CD14-positive monocyte (primary cell): ENCODE measurements around the gene MRPS27. TPM values are rescaled to one million over a fixed set of nuclear protein-coding genes. Genes with fewer than 3 reads are reported as not detected.

Experiments used
- DNase-seq, 3 donors: peaks; one replicate each; pipeline ENCODE4 v3.0.0-alpha.2; 2011 to 2022
- H2AFZ ChIP-seq: 2 replicates; pipeline ENCODE4 v1.6.0; 2012; ENCODE audit warnings: mild to moderate bottlenecking, low read depth, low read length, inconsistent platforms; ENCODE audit not compliant: insufficient read depth, poor library complexity, severe bottlenecking
- H3K27ac ChIP-seq, 2 donors: 1 replicate in 1 of 2; 2 replicates in 1 of 2; pipeline ENCODE4 v1.5.1; 2012 to 2013; ENCODE audit warnings: low read length in 2 of 2, control low read depth in 1 of 2, inconsistent platforms in 1 of 2, low read depth in 1 of 2, mild to moderate bottlenecking in 1 of 2
- H3K27me3 ChIP-seq, 2 donors: one replicate each; pipeline versions ENCODE4 v1.6.0 to v1.6.1; 2011 to 2013; ENCODE audit warnings: low read length in 2 of 2; ENCODE audit not compliant: control insufficient read depth in 2 of 2, insufficient read depth in 2 of 2
- H3K36me3 ChIP-seq, 2 donors: replicated peaks in 1 of 2; 1 replicate in 1 of 2; 2 replicates in 1 of 2; pipeline versions ENCODE4 v1.5.1 to v1.6.1; 2012 to 2013; ENCODE audit warnings: low read length in 2 of 2, control low read depth in 1 of 2, inconsistent platforms in 1 of 2, mild to moderate bottlenecking in 1 of 2; ENCODE audit not compliant: insufficient read depth in 2 of 2, control insufficient read depth in 1 of 2
- H3K4me1 ChIP-seq, 2 donors: 1 replicate in 1 of 2; 2 replicates in 1 of 2; pipeline versions ENCODE4 v1.5.1 to v1.6.1; 2012 to 2013; ENCODE audit warnings: low read length in 2 of 2, control low read depth in 1 of 2, inconsistent platforms in 1 of 2, mild to moderate bottlenecking in 1 of 2, moderate library complexity in 1 of 2; ENCODE audit not compliant: insufficient read depth in 2 of 2, control insufficient read depth in 1 of 2
- H3K4me2 ChIP-seq: replicated peaks from 2 replicates; pipeline ENCODE3; 2012; ENCODE audit warnings: low read length, moderate library complexity, mild to moderate bottlenecking; ENCODE audit not compliant: poor library complexity, severe bottlenecking; ENCODE audit errors: extremely low read depth
- H3K4me3 ChIP-seq, 3 experiments: fragments of 200-600 bp in 1 of 3; sonication (generic) in 1 of 3; replicated peaks in 1 of 3; 1 replicate in 2 of 3; 2 replicates in 1 of 3; pipeline ENCODE4 v1.5.1; 2011 to 2013; ENCODE audit warnings: low read length in 3 of 3, mild to moderate bottlenecking in 3 of 3, control low read depth in 2 of 3, low read depth in 2 of 3, inconsistent platforms in 1 of 3, moderate library complexity in 1 of 3
- H3K79me2 ChIP-seq: 2 replicates; pipeline ENCODE4 v1.6.0; 2012; ENCODE audit warnings: mild to moderate bottlenecking, control low read depth, inconsistent platforms, low read length, moderate library complexity; ENCODE audit not compliant: insufficient read depth
- H3K9ac ChIP-seq: 2 replicates; pipeline ENCODE4 v1.6.0; 2017; ENCODE audit warnings: low read length, mild to moderate bottlenecking; ENCODE audit not compliant: insufficient read depth, poor library complexity, severe bottlenecking
- H3K9me3 ChIP-seq, 2 donors: replicated peaks in 1 of 2; 1 replicate in 1 of 2; 2 replicates in 1 of 2; pipeline versions ENCODE4 v1.5.1 to v1.6.1; 2012 to 2013; ENCODE audit warnings: low read length in 2 of 2, control low read depth in 1 of 2; ENCODE audit not compliant: control insufficient read depth in 1 of 2, insufficient read depth in 1 of 2
- H4K20me1 ChIP-seq: 2 replicates; pipeline ENCODE4 v1.6.0; 2012; ENCODE audit warnings: mild to moderate bottlenecking, low read length, control low read depth, moderate library complexity; ENCODE audit not compliant: insufficient read depth
- H3K27ac Mint-ChIP-seq, 7 donors: one replicate each; pipeline ENCODE4 v1.8.0; 2020; ENCODE audit warnings: mild to moderate bottlenecking in 7 of 7, mixed read lengths in 7 of 7, moderate library complexity in 6 of 7, inconsistent platforms in 2 of 7
- H3K27me3 Mint-ChIP-seq, 3 donors: one replicate each; pipeline ENCODE4 v1.8.0; 2021 to 2022; ENCODE audit warnings: low read depth in 3 of 3, mild to moderate bottlenecking in 3 of 3, mixed read lengths in 3 of 3, moderate library complexity in 3 of 3, inconsistent platforms in 1 of 3
- H3K36me3 Mint-ChIP-seq, 2 donors: one replicate each; pipeline ENCODE4 v1.8.0; 2020; ENCODE audit warnings: mixed read lengths in 2 of 2, inconsistent platforms in 1 of 2, mild to moderate bottlenecking in 1 of 2
- H3K4me1 Mint-ChIP-seq: one replicate; pipeline ENCODE4 v1.8.0; 2020; ENCODE audit warnings: mild to moderate bottlenecking, mixed read lengths
- H3K4me3 Mint-ChIP-seq, 2 donors: one replicate each; pipeline ENCODE4 v1.8.0; 2020; ENCODE audit warnings: mild to moderate bottlenecking in 2 of 2, mixed read lengths in 2 of 2, moderate library complexity in 1 of 2
- H3K9me3 Mint-ChIP-seq, 7 donors: one replicate each; pipeline ENCODE4 v1.8.0; 2020 to 2022; ENCODE audit warnings: mixed read lengths in 7 of 7, mild to moderate bottlenecking in 6 of 7, moderate library complexity in 6 of 7, inconsistent platforms in 2 of 7
- WGBS: methylation state at CpG from one replicate; pipeline ENCODE4 v1.1.5; 2013; ENCODE audit warnings: missing lambda C conversion rate; ENCODE audit not compliant: insufficient coverage; 5-methylcytosine and 5-hydroxymethylcytosine counted together
- intact Hi-C, 2 donors: fragments of 100-400 bp; cut with micrococcal nuclease; formaldehyde crosslinking; loops; one replicate each; pipeline versions ENCODE4 v1.15.0 to v1.15.1; 2023
- polyA plus RNA-seq, 3 donors: library from polyadenylated mRNA; depleted of rRNA in 1 of 3; unstranded in 2 of 3; stranded (reverse) in 1 of 3; fragments of 300-500 nt in 2 of 3; fragments of >200 nt in 1 of 3; fragmentation: Illumina TruSeq in 2 of 3; gene quantifications; 1 replicate in 2 of 3; 2 replicates in 1 of 3; pipeline ENCODE4 v1.2.3, GENCODE V29; 2012 to 2021
- TF ChIP-seq, protein P1 (sequence below): fragments of 200-600 bp; IDR thresholded peaks from one replicate; pipeline ENCODE4 v1.8.0; 2022; ENCODE audit warnings: antibody characterized with exemption, mild to moderate bottlenecking

Gene MRPS27
- polyA plus RNA-seq, 3 donors: 13.3 to 19.2 (median 15.3) TPM

DNA sequence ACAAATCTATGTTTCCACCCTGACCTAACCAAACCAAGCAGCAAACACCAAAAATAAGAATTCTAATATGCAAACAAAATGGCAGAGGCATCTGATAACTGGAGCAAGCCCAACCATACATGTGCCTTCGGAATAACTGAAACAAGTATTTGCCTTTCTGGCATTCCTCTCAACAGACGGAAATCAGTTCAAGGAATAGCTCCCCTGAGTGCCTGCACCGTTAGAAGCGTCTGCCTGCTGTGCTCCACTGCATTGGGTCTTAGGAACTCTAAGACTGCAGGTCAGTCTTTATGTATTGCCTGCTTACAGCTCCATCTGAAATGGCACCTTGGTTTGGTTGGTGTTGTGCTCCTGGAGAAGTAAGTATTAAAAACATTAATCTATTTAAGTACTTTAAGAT is 98.5 kb downstream of the MRPS27 start:
- DNase-seq: no peak
- TF ChIP-seq, protein P1, sequence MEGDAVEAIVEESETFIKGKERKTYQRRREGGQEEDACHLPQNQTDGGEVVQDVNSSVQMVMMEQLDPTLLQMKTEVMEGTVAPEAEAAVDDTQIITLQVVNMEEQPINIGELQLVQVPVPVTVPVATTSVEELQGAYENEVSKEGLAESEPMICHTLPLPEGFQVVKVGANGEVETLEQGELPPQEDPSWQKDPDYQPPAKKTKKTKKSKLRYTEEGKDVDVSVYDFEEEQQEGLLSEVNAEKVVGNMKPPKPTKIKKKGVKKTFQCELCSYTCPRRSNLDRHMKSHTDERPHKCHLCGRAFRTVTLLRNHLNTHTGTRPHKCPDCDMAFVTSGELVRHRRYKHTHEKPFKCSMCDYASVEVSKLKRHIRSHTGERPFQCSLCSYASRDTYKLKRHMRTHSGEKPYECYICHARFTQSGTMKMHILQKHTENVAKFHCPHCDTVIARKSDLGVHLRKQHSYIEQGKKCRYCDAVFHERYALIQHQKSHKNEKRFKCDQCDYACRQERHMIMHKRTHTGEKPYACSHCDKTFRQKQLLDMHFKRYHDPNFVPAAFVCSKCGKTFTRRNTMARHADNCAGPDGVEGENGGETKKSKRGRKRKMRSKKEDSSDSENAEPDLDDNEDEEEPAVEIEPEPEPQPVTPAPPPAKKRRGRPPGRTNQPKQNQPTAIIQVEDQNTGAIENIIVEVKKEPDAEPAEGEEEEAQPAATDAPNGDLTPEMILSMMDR: no peak
- Histone ChIP-seq H3K36me3 (peaks cover 61 to 95% of the 10 kb centered on the region in 2 donors), H4K20me1 (no peaks in the 10 kb centered on the region), H3K4me3 (no peak overlapping the region), H3K9me3 (no peaks in the 10 kb centered on the region), H2AFZ (no peak overlapping the region), H3K27ac (no peak overlapping the region), H3K4me2 (no peak overlapping the region), H3K4me1 (no peaks in the 10 kb centered on the region), H3K79me2 (no peaks in the 10 kb centered on the region), H3K9ac (no peak overlapping the region), H3K27me3 (no peaks in the 10 kb centered on the region)
- WGBS: 95% methylated on average over 4 of the region's 4 CpGs
- peaks cover 89% of the 10 kb centered on the region in 2 donors for H3K36me3 Mint-ChIP-seq
- no peak overlapping the region for H3K4me3 Mint-ChIP-seq
- H3K9me3 Mint-ChIP-seq: no peaks in the 10 kb centered on the region
- peaks cover 0 to 2% (median 0%) of the 10 kb centered on the region in 3 donors for H3K27me3 Mint-ChIP-seq
- intact Hi-C loops: no loop called here
- no peak overlapping the region for H3K27ac Mint-ChIP-seq
- peaks cover 5% of the 10 kb centered on the region for H3K4me1 Mint-ChIP-seq

- WGBS: no CpG with 5 or more reads among the region's 1 CpG
- H3K27ac Mint-ChIP-seq: no peak overlapping the region
These were observed 98.9 kb downstream of the MRPS27 start for GRCh38 chr5:72221099-72221498.

More at GRCh38 chr5:72221099-72221498, 98.9 kb downstream of the MRPS27 start:
- no peak for DNase-seq
- H3K79me2 ChIP-seq: no peaks in the 10 kb centered on the region
- Mint-ChIP-seq H3K27me3 (peaks cover 0 to 2% (median 0%) of the 10 kb centered on the region in 3 donors), H3K4me1 (peaks cover 5% of the 10 kb centered on the region), H3K36me3 (peaks cover 87 to 88% of the 10 kb centered on the region in 2 donors), H3K9me3 (no peaks in the 10 kb centered on the region), H3K4me3 (no peak overlapping the region)
- H3K4me3 ChIP-seq: no peak overlapping the region
- no peak overlapping the region for H3K4me2 ChIP-seq
- TF ChIP-seq, protein P1: no peak
- H3K36me3 ChIP-seq: peaks cover 60 to 91% of the 10 kb centered on the region in 2 donors
- no peaks in the 10 kb centered on the region for H3K4me1 ChIP-seq
- no peak overlapping the region for H2AFZ ChIP-seq
- intact Hi-C loops: no loop called here
- H3K27ac ChIP-seq: no peak overlapping the region
- H3K9me3 ChIP-seq: no peaks in the 10 kb centered on the region
- H3K27me3 ChIP-seq: no peaks in the 10 kb centered on the region
- H4K20me1 ChIP-seq: no peaks in the 10 kb centered on the region
- no peak overlapping the region for H3K9ac ChIP-seq
